Medulla oblongata (tissue), 1 donor: ENCODE measurements around the gene GABARAPL1.
"Not testable (repeated sequence)": the region's sequence is repeated elsewhere in the genome, so short reads cannot be mapped to it uniquely, and the experiment has no call there.

Source experiments
- DNase-seq: peaks from one replicate; pipeline ENCODE4 v3.0.0-alpha.2; 2015; ENCODE audit errors: extremely low spot score

GABARAPL1 gene

DNA sequence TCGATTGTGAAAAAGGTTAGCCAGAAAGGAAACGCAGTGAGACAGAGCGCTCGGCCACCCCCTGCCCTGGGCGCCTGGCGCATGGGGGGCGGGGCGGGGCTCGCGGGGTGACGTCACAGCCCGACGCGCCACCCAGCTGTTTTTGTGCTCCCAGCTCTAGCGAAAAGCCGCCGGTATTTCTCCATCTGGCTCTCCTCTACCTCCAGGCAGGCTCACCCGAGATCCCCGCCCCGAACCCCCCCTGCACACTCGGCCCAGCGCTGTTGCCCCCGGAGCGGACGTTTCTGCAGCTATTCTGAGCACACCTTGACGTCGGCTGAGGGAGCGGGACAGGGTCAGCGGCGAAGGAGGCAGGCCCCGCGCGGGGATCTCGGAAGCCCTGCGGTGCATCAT is at the start of gene GABARAPL1:
GABARAPL1 (plus strand) TSS at position 139 of the 393 bp plus-strand sequence; CDS start at position 392, 253 bp downstream.
- peak; percentile 90 for DNase-seq

DNA sequence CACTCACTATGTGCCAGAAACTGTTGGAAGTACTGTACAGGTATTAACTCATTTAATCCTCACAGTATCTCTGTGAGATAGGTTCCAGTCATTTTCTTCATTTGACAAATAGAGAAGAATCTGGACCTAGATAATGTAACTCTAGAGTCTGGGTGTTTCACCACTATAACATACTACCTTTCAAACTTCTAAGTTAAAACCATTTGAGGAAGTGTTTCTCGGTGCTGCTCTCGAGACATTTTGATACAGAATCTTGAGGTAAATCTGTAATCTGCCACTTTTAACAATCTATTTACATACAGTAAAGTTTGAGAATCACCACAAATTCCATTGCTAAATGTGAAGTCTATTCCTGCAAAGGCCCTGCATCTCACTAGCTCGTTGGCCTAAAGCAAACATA is 49.6 kb upstream of the GABARAPL1 start:
- no peak for DNase-seq

DNA sequence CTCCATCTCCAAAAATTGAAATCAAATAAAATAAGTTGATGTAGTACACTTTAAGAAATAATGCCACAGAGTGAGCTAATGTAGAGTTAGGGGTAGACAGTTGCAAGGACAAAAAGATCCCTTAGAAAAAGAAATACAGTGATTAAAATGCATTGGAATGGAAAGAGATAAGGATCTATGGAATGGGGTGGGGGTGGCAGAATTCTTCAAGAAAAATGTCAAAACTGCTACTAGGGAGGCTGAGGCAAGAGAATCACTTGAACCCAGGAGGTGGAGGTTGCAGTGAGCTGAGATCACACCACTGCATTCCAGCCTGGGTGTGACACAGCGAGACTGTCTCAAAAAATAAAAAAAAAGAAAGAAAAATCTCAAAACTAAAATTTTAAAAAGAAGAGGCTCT is 47.3 kb upstream of the GABARAPL1 start:
- DNase-seq, result no peak

DNA sequence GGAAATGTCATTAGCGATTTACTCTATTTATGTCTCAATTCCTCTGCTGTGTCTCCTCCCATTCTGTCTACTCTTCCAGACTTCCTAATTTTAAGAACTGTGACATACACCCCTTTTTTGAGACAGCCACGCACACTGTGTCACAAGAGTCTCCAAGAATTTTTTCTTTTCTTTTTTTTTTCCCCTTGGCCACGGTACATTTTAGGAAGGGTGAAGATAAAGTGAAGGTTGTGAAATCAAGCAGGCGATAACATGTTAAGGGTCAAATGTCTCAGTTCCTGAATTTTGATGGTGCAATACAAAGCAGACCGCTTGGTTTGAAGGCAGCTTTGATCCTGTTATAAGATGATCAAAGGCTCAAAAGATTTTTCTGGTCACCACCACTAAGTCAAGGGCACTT is 45.1 kb upstream of the GABARAPL1 start:
- peak; percentile 83 for DNase-seq

DNA sequence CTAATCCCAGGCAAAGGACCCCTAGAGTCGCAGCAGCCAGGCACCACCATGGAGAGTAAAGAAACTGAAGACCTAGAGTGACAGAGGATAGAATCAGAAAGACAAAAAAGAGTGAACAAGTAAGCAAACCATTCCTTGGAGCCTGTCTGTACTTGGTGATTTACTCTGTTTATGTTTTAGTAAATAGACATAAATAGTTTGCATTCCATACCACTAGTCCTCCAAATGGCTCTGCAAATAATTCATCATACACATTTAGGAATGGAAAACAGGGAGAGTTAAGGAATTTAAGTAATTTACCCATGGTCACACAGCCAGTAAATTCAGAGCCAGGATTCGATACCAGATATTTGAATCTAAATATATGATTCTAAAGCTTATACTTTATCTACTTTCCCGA is 43.6 kb upstream of the GABARAPL1 start:
- no peak for DNase-seq

DNA sequence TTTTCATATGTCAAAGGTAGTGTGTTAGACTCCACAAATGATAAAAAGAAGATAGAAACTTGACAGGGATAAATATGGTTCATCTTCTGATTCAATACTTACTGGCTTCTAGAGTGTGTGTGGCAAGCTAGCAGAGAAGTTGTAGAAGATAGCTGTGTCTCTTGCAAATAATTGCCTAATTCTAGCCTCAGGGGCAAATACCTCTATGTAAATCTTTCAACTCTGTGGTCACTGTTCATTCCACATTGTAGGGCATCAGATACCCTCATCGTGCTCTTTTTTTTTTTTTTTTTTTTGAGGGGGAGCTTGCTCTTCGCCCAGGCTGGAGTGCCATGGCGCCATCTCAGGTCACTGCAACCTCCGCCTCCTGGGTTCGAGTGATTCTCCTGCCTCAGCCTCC is 42.5 kb upstream of the GABARAPL1 start:
- DNase-seq, result no peak

DNA sequence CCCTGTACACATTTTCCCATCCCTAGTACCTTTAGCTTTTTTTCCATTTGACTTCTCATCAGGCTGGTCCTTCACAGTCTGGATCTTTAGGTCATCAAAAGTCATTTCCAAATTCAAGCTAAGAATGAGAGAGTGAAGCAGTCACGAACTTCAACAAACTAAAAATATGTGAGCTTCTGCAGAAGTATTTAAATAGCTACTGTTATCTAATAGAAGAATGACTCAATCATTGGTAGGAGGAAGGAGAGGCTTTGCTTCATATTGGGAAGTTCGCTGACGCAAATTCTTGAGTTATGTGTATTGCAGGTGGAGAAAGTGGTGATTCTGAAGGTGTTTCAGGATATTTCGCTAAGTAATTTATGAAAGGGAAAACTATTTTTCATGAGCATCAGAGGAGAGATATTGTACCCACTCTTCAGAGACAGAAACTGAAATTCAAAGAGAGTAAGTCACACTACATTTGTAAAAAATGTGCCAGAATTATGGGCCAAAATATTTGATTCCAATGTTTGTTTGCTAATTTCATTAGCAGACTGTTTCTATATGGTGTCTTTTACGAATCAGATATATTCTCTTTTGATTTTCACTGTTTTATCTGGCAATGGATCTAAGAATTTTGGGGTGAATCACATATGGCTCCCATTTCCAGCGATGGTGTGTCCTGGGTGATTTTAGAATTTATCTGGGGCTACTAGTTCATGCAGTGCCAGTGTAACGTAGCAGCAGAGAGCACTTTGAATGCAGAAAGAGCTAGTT is 40.5 kb upstream of the GABARAPL1 start, which contains the start of gene OLR1:
OLR1 (minus strand) TSS at position 160 of the 756 bp plus-strand sequence; CDS start at position 105, 55 bp downstream.
- peak; percentile 66 for DNase-seq

DNA sequence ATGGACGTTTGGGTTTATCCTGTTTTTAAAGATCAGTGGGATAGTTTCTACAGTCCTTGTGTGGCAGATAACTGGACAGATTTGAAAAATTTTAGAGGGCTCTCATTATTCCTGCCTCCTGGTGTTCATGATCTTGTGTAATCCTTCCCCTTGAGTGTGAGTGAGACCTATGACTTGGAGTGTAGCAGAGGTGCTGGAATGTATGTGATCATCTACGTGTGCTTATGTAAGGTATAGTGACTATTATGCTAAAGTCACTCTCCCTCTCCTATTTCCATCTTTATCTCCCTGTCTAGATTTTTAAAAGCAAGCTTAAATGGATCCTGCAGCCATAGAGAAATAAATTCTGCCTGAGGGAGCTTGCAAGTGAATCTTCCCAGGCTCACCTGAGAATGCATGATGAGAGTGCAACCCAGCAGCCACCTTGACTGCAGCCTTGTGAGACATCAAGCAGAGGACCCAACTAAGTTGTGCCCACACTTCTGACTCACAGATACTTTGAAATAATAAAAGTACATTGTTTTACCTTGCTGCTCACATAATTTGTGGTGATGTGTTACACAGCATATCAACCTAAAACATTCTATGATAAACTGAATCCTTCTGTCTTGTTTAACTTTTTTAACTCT is 37.6 kb upstream of the GABARAPL1 start:
- DNase-seq, result no peak

DNA sequence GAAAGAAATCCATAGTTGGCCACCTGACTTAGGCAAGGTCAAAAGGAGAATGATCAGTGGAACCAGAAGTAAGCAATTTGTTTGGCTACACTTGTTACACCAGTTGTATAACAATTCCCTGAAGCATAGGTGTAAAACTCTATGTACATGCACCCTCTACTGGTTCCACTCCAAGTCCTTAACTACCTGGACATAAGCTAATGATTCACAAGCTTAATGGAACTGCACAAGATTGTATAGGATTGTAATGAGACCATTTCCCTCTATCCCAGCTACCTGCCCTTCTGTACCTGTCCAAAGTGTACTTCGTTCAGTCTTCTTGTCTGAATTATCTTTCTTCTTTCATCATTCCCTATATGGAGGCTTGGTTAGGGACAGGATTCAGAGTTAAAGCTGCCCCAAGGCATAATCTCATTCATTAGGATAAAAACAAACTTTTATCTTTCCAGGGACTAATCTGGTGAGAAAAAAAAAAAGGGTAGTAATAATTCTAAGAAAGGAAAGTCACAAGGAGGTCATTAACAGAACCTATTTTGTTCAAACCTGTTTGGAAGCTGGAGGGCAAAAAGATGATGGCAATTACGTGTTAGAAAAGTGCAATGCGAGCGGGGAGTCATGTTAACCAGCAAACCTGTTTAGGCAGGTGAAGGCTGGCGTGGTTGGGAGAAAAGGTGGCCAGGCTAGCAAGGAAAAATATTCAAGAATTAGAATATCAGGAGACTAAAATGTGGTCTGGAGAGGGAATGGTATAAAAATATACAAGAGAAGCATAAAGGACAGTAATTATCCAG is 36.6 kb upstream of the GABARAPL1 start:
- no peak for DNase-seq

DNA sequence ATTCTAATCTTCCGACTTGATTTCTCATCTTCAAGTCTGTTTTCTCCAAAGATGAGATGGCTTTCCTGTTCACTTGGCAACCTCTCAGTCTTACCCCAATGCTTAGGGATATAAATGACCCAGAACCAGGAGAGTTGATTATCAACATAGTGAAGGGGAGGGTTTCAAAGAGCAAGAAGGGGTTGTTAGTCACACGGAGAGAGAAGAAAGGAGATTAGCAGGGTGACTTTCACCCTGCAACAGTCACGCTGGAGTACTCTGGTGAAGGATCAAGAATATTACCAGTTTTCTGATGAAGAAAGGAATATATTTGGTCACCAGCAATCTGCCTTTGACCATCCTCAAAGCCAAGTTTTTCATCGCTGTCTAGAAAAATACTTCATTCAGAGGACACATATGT is 33.9 kb upstream of the GABARAPL1 start, which contains the start of gene TMEM52B:
TMEM52B (plus strand) TSS at position 212 of the 400 bp plus-strand sequence. CDS start 543 bp downstream, outside the sequence.
- no peak for DNase-seq

DNA sequence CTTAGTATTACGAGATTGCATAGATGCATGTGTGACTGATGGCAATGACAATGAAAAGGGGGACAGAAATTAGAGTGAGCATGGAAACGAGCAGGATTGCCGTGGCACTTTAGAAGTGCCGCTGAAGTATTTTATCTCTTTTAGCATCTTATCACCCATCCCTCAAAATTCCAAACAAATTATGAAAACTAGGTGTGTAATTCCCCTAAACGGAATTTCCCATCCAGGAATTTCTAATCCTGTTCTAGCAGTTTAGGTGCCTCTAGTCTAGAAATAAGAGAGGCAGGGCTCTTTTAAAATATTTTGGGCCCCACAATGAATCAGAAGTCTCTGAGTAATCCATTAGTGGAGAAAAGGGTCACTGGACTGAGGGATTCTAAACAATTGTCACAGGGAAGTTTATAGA is 32.9 kb upstream of the GABARAPL1 start:
- DNase-seq, result no peak

DNA sequence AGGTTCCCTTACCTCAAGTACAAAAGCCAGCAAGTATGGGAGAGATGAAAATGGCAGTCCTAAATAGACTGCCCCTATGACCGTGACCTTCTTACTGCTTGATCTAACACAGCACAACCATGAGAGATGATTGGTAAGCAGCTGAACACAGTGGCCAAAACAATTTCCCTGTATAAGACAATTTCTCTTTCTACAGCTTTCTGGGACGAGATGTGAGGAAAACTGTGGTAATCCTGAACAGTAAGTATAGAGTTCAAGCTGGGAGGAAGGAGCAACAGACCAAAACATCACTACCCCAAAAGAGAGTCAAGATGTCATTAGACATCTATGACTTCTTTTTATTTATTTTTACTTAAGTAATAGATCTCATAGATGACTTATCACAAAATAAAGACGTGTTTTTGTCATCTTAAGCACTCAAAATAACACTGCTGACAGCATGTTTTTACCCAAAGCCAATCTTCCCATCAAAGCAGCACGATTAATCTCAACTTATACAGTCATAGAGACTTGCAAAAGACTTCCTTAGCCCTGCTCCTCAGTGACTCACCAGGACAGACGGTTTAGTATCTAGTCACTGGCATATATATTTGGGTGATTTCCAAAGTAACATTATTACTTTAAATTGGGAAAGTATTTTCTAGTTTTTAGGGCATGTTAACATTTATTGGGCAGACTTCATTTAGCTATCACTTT is 30.2 kb upstream of the GABARAPL1 start:
- no peak for DNase-seq

DNA sequence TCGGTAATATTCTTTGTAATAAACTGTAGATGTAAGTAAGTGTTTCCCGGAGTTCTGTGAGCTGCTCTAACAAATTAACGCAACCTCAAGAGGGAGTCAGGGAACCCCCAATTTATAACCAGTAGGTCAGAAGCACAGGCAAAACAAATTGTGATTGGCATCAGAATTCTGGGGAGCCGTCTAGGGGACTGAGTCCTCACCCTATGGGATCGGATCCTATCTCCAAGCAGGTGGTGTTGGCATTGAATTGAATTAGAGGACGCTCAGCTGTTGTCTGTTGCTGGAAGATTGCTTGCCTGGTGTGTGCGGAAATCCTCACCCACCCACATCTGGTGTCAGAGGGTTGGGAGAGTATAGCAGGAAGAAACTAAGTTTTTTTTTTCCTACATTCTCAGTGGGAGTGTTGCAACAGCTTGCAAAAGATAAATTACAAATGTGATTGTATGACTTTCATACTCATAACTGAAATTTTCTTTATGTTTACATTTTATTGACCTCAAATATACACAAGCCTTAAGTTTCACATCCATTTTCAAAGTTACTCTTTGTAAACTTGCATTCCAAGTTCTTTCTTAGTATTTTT is 28.3 kb upstream of the GABARAPL1 start:
- no peak for DNase-seq

DNA sequence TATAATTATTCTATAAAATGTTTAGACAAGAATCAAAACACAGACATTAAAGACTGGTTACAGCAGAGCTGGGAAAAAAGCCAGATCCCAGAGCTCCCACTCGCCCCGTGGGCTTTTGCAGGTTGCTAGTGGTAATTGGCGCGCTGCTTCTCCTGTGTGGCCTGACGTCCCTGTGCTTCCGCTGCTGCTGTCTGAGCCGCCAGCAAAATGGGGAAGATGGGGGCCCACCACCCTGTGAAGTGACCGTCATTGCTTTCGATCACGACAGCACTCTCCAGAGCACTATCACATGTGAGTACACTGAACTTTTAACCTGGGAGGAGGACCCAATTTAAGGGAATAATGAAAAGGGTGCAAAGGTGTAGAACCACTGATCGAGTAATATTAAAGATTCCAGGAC is 26.4 kb upstream of the GABARAPL1 start:
- peak; percentile 85 for DNase-seq

DNA sequence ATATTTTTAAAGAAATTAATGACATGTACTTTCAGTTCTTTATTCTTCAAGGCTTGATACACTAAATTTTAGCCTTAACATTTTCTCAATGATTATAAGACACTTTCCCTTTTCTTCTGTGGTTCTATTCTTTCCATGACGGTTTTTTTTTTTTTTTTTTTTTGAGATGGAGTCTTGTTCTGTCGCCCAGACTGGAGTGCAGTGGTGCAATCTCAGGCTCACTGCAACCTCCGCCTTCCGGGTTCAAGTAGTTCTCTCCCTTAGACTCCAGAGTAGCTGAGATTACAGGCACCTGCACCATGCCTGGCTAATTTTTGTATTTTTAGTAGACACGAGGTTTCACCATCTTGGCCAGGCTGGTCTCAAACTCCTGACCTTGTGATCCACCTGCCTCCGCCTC is 25.7 kb upstream of the GABARAPL1 start:
- not testable (repeated sequence) for DNase-seq

DNA sequence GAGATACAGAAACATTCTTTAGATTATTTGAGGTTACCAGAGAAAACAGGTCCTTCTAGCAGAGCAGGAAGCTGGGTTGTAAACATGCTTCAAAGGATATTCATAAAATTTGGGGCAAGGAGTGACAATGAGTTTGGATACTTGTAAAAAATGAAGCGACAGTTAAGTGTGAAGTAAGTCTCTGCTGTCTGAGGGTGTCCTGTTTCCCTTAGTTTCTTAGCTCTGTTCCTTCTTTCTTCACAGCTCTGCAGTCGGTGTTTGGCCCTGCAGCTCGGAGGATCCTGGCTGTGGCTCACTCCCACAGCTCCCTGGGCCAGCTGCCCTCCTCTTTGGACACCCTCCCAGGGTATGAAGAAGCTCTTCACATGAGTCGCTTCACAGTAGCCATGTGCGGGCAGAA is 23.0 kb upstream of the GABARAPL1 start:
- peak; percentile 74 for DNase-seq

DNA sequence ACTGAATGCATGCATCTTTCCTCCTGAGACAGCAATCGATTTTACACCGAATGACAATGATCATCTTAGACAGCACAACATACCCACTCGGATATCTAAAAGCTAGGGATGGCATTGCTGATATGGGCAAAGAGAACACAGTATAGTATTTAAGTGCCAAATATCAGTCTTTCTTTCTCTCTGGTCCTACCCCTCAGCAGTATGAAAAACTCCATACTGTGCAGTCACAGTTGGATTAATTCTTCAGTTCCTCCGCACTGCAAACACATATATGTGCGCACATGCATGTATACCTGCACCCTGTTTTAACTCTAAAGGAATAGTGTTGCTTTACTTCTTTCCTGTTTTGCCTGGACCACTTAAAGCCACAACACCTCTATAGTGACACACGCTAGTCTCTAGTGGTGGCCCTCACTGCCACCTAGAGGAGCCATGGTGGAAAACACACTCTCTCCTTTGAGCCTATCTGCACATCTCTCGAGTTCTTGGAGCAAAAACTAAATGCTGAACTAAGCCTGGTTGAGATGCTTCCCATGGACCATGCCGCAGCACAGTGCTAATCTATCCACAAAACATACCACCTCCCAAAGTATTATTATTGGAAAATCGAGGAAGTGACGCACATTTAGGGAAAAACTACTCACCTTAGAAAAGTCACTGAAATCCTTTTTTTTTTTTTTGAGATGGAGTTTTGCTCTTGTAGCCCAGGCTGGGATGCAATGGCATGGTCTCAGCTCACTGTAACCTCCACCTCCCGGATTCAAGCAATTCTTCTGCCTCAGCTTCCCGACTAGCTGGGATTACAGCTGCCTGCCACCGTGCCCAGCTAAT is 21.9 kb upstream of the GABARAPL1 start:
- DNase-seq, result peak; percentile 91

DNA sequence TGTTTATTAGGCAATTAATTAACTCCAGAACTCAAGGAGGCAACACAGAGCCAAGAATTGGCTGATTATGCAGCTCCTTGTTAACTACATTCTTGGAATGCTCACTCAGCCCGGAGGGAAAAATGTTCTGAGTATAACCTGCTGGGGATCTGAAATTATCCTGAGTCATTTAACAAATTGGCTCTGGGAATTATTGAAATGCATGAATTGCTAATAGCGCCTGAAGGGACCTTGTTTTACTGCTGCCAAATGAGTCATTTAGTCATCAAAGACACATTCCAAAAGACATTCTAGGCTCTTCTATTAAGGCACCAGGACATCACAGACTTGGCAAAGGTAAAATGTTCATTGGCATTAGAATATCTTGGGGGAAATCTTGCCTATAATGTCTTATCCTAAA is 20.8 kb upstream of the GABARAPL1 start:
- peak; percentile 66 for DNase-seq

DNA sequence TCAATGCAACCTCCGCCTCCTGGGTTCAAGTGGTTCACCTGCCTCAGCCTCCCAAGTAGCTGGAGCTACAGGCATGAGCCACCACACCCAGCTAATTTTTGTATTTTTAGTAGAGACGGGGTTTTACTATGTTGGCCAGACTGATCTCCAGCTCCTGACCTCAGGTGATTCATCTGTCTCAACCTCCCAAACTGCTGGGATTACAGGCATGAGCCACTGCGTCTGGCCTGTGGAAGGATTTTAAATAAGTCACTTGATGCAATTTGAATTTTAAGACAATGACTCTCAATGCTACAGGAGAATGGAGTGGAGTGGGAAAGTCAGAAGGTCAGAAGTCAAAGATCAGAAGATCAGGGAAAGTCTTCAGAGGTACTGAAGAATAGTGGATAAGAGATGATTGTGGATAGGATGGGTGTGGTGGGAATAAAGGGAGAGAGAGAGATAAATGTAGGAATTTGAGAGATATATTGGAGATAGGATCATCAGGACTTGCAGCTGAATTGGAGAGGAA is 18.5 kb upstream of the GABARAPL1 start:
- no peak for DNase-seq

DNA sequence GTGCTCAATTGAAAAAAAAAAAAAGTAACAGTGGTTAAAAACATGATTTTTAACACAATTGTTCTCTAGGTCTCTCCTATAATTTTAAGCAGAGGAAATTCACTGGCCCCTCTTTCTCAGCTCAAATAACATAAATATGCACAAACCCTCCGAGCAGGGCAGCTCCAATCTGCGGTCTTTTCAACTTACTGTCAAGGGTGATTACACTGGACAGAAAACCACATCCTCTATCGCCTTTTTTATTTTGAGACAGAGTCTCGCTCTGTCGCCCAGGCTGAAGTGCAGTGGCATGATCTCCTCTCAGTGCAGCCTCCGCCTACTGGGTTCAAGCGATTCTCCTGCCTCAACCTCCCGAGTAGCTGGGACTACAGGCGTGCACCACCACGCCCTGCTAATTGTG is 16.5 kb upstream of the GABARAPL1 start:
- DNase-seq, result no peak
